Stimulated activated CD8-positive, alpha-beta memory T cell treated with anti-CD3 and anti-CD28 coated beads, Interleukin-2, amount 100 ng/mL, for 1 hour (primary cell): Measurements from ENCODE around the gene FAM81B.

Experiments
- DNase-seq, 2 donors: peaks; one replicate each; pipeline ENCODE4 v3.0.0-alpha.2; 2020; ENCODE audit warnings: low read depth in 2 of 2

The FAM81B gene

DNA sequence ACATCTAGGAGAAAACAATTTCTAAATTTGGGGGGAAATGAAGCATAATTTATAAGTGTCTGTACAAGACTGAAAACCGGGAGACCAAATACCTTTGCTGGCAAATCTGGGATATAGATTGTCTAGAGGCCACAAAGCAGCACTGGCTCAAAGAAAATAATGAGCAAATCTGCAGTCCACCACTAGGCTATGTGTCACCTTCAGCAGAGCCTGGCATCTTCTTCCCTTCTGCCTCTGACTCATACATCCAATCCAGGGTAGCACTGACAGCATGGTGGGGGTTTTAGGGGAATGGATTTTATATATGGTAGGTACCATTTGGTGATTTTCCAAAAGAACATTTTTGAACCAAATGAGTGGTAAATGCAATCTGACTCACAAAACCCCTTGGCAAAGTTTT, 12.8 kb downstream of the FAM81B start:
- DNase-seq: no peak

DNA sequence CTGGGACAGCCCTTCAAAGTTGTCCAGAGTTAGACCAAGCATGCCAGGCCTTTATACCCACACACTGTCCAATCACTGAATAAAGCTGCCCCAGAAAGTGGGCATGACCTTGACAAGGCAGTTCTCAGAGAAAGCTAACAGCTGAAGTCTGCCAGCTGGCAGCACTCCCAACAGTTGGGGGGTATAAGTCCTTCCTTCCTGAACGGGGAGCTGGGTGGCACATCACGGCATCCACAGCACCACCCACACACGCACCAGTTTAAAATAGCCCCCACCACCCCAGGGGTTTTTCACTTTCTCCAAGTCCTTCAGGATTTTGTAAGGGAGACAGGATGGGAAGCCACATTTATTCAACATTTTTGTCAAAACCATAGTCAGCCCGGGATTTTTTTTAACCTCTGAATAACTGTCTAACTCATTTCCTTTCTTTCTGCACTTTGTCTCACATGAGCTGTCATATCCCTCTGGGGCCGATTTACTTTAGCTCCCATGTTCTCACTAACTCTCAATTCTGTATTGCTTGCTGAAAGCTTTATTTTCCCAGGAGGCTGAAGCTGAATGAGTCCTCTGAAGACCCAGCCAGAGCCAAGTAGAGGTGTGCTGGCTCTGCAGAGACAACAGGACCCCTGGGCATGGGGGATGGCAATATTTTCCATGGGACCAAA, 15.4 kb downstream of the FAM81B start:
- DNase-seq: no peak

DNA sequence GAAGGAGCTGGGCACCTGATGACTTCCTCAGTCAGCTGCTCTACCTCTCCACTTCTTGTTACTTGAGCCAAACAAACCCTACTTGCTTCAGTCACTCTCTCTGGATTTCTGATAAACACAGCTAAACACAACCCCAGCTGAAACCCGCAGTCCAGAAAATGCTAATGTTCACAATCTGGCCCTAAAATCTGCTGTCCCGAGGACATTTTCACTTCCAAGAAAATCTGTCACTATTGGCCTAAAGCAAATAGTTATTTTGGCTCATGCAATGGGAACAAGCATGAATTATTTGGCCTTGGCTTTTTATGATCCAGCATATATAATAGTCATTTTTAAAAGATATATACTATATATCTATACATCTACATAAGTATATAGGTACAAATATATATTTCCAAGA, 19.1 kb downstream of the FAM81B start:
- no peak for DNase-seq

DNA sequence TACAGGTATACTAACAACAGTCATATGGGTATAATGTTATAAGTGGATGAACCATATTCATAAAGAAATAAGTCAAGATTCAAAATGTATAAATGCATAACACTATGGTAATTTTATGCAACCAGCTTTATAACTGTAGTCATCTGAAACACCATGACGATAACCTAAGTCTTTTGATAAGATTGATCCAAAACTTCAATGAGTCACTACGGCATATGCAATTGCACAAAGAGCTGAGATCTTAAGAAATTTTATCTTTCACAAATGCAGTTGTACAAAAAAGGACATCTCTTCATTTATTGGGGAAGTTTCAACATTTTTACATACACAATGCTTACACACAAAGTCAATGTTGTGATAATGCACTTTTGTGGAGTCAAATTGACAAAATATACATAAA, 20.3 kb downstream of the FAM81B start:
- no peak for DNase-seq

DNA sequence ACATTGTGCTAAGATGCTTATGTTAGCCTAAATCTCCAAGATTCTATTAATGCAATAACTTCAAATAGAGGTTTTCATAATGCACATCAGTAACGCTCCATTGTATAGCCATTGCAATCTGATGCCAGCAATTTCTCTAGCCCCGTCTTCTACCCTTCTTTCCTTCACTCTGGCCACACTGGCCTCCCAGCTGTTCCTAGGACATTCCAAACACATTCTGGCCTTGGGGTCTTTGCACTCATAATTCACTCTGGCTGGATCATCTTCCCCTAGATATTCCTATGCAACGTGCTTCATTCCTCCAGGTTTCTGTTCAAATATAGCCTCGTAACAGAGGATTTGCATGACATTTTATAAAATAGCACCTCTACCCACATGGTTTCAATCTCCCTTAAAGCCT, 23.3 kb downstream of the FAM81B start:
- DNase-seq: no peak

DNA sequence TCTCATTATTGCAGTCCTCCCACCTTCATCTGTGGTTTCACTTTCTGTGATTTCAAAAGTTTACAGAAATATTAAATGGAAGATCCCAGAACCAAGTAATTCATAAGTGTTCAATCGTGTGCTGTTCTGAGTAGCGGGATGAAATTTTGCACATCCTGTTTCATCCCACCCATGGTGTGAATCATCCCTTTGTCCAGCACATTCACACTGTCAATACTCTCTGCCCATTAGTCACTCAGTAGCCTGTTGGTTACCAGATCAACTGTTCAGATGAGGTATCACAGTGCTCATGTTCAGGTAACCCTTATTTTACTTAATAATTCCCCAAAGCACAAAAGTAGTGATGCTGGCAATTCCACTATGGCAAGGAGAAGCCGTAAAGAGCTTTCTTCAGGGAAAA, 26.8 kb downstream of the FAM81B start:
- DNase-seq: no peak

DNA sequence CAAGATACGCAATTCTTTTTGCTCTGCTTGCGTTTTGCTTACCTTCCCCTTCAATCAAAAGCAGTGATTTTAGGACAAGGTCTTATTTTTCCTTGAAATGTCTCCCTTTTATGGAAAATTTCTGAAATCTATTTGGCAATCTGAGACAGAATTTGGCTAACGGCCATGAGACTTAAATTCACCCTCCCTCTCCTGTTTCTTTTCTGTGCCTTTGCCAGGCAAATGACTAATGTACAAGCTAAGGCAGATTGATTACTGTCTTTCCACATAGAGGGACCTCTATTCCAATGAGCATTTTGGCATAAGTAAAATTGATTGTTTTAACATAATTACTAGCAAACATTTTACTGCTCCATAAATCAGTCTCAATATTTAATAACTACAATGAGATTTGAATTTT, 31.7 kb downstream of the FAM81B start:
- no peak for DNase-seq

DNA sequence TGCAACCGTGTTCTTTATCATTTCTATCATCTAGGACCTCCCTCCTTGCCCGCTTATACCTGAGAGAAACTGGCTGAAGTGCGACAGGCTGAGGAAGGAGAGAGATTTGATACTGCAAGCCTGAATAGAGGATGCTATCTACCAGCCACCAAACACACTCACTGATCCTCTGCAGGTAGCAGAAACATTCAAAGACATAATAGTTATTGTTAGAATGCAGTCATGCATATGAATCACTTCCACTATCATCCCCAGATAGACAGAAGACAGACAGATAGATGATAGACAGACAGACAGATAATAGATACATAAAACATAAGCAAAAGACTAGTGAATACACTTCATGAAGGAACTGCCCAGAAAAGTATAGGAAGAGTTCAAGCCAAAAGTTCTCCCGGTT, 32.9 kb downstream of the FAM81B start:
- DNase-seq: no peak

DNA sequence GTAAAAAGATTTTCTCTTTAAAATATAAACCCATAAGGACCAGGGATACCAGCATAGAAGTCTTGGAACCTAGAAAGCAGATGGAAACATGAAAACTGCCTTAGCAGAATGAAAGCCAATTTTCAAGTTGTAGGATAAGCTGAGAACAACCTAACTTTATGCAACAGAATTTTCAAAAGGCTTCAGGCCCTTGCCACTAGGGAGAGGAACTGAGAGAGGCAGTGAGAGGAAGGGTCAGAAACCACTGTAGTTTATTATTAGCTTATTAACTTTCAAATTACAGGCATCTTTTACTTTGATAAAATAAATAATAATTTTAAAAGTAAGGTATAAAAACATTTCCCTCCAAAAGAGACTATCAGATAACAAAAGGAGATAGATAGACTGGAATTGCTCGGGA, 33.4 kb downstream of the FAM81B start:
- DNase-seq: no peak

DNA sequence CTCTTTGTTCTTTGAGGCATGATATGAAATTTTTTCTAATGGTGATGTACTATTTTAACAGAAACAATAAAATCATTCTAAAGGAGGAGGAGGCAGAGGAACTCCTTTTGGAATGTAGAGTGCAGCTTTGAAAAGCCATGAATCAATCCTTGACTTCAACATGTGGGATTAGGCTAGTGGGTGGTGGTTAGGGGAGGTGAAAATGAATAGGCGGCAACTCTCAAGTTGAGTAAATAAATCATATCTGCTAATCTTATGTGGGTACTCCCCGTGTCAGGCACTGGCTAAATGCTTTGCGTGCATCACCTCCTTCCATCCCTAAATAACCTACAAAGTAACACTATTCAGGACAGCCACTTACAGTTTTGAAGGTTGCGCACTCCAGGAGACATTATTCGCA, 35.1 kb downstream of the FAM81B start:
- no peak for DNase-seq

DNA sequence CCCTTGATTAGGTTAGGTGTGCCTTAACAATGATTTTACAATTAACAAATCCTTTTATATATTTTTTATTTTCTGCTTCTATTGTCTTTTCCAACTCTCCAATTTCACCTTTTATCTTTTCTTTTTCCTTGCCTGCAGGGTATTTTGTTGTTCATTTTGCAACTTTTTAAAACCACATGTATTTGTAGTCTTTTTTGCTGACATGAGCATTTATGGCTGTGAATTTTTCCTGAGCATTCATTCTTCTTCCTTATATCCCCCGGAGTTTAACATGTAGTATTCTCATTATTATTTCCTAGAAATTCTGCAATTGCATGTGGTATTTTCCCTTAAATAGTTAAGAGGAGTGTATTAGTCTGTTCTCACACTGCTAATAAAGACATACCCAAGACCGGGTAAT, 41.6 kb downstream of the FAM81B start:
- no peak for DNase-seq

DNA sequence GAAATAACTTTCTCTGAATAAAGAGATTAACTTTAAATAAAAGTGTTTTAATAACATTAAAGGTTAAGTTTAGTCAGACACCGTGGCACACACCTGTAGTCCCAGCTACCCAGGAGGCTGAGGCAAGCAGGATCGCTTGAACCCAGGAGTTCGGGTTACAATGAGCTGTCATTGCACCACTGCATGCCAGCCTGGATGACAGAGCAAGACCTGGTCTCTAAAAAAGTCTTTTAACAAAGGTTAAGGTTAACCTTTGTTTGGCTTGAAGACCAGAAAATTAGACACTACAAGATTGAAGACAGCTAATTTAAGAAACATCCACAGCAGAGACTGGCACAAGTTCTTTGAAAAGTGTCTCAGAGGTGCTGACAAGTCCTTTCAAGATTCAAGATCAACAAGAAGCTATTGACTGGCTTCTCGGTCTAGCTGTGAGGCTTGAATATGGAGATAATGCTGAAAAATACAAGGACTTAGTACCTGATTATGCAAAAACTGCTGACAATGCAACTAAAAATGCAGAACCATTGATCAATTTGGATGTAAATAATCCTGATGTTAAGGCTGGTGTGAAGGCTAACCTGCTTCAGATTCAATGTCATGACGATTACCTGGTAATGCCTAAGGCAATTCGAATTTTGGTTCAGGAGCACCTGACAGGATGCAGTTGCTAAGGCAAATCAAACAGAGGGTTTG, 48.8 kb downstream of the FAM81B start:
- no peak for DNase-seq

DNA sequence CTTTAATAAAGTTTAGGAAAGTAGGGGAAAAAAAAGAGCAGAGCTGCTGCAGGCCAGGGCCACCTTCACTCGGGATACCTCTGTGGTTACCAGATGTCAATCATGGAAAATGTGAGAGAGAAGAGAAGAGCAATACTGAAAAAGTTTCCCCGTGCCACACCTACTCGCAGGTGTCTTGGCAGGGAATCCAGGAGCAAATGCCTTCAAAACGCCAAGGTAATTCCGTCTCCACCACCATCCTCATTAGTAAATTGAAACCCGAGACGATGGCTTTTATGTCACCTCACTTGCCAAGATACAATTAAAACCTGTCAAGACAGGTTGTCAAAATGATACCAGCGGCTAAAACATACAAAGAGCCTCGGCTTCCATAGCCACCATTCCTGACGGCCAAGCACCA, 49.7 kb downstream of the FAM81B start:
- no peak for DNase-seq

DNA sequence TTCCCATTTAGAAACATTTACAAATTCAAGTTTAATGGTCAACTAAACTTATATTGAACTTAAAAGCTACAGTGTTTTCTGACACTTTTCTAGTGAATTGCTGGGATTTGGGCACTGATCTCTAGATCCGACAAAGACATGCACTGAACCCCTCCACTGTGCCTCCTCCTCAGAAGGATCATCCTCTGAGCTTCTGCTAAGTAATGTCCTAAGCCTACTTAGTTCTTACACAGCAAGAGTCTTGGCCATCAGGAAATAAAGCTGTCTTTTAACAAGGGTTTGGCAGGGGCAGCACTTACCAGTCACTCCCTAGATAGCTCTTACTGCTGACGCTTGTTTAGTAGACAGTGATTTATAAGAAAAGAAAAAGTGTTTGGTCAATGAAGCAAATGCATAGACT, 50.5 kb downstream of the FAM81B start:
- DNase-seq: no peak

DNA sequence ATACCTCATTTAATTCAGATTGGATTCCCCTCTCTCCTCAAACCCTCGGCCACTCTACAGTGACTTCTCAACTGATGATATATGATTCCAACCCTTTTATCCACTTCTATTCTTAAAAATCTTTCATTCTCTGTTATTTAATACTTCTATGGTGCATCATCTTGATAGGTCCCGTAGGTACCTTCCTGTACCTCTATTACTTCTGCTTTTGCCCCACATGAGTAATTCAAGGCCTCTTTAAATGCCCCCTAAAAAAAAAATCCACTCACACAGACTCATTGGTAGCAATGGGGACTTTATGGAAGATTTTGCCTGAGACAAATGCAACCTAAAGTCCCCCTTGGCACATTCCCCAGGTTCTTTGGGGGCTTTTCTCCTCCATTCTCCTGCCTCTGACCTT, 54.3 kb downstream of the FAM81B start:
- DNase-seq: no peak

DNA sequence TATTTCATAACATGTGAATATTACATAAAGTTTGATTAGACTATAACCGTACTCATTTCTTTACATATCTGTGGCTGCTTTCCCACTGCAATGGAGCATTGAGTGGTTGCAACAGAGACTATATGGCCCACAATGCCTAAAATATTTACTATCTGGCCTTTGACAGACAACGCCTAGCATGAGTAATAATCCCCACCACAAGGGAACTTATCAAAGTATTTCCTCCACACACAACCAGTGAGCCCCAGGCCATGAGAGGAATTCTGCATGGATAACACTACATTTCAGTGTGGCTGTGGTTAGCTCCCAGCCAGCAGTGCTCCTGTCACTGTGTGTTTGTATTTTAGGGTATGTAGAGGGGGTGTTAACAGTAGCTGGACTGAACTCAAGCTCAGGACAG, 54.8 kb downstream of the FAM81B start:
- DNase-seq: no peak

DNA sequence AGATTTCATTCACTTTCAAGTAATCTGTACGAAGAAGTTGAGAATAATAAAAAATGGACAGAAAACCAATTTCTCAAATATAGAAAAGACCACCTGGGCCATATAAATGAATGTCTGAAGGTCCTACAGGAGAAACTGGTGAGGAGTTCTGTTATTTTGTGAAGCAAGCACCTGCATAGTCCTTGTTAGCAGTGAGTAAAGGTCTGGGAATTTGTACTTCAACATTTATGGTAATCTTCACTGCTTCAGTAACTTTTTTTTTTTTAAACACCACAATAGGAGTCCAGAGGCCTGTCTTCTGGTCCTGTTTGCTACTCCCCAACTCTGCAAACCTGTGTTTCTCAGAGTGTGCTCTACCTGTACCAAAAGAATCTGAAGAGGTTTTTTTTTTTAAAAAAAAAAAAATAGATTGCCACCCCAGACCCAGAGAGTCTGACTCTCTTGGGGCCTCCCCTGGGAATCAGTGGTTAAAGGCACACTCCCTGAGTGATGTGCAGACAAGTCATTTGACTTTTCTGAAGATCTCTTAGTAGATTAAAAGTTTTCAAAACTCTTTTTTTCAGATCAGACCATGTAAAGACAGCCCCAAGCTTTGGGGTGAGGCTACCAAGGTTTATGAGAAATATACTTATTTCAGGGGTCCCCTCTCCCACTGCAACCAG, 55.5 kb downstream of the FAM81B start:
- DNase-seq: no peak

DNA sequence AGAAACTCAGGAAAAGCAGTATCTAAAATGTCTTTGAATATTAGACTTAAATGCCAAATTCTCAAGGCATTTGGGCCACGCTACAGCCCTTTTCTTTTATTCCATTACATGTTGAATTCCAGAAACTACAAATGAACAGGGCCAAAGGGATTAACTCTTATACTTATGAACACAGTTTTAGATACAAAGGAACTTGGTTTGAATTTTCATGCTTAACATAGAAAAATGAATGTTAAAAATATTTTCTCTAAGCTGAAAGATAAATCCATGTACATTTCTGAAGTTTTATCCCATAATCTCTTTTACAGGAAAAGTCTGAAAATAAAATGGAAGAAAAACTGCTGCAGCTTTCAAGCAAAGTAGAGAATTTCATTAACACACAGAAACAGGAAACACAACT, 56.8 kb downstream of the FAM81B start:
- DNase-seq: no peak

DNA sequence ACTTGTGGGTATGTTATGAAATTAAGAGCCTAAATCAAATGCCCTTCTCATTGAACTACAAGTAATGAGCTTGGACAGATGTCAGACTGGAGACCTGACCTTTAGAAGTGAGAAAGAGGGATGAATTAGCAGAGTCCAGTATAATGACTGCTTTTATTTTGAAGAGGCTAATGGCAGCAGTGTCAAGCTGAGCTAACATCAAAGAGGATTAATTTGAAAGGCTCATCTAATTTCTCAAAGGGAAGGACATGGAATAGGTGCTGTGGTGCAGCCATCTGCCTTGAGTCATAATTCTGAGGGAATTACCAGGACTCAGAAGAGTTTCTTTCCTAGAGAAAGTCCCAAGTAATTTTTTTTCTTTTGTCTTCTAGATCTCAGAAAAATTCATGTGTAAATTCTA, 57.6 kb downstream of the FAM81B start:
- no peak for DNase-seq

DNA sequence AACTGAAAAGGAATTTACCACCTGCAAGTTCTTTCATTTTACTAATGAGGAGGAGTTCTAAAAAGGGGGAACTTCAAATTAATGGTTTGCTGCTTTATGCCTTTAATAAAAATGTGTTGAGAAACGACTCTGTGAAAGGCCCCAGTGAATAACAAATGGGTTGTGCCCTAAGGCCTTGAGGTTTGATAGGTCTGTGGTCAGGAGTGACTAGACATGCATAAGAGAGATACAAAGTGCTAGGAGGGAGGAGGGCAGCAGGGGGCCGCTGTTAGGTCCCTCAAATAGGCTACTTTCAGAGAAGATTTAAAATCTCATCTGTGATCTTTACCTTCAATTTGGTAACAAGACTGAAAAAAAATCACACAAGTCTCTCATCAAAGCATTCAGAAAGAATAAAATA, 58.3 kb downstream of the FAM81B start:
- no peak for DNase-seq

DNA sequence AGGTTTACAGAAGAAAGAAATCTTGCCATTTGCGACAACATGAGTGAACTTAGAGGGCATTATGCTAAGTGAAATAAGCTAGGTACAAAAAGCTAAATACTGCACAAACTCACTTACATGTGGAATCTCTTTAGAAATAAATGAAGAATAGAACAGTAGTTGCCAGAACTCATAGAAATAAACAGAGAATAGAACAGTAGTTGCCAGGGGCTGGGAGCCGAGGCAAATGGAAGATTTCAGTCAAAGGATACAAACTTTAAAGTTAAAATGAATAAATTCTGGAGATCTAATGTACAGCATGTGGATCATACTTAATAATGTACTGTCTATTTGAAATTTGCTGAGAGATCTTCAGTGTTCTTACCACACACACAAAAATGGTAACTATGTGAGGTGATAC, 63.4 kb downstream of the FAM81B start:
- DNase-seq: no peak

DNA sequence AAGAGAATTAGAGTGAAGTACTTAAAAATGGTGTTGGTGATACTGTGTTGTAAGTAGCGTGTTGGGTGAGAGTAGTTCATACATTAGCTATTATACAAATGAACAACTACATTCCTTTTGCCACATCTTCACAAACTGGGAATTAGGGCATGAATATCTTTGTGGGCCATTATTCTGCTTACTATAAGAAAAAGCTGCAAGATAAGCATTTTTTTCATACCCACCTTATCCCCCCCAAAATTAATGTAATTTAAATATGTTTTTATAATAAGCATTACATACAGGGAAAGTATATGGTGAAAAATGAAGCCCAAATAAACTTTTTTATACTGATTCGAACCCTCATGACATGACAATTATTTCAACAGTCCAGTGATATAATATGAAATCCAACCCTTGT, 69.5 kb downstream of the FAM81B start:
- DNase-seq: no peak

DNA sequence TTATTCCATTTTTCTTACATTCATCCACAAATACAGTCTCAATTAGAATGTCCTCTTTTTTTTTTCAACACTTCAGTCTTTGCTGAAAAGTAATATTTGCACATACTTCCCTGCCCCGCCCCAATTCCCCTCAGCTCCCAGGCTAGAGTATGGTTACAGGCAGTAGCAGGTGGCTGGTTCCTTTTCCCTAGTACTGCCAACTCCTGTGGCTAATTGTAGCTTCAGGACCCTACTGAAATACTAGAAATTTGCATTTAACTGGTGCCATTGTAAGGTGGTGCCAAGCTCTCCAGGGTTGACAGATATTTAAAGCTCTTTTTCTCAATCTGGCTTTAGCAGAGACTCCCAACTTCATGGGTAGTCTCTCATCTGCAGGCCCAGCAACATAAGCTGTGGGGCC, 80.3 kb downstream of the FAM81B start:
- no peak for DNase-seq
